A673 (cell line): ENCODE results near the gene FKRP. TPM values are rescaled to one million over a fixed set of nuclear protein-coding genes. Genes with fewer than 3 reads are reported as not detected.

ENCODE experiments used
- BruUV-seq: library from RNA; stranded (reverse); fragments of 400-500 nt; replicated peaks from 2 replicates; lab custom pipeline; 2021; lab: Mats Ljungman, UMichigan
- CTCF ChIA-PET: fragments of 300-600 bp; sonication (Branson Sonifier 250); formaldehyde crosslinking; loops from one replicate; lab custom pipeline; 2022; ENCODE audit warnings: antibody characterized with exemption; lab: Charles Lee
- POLR2A ChIA-PET: fragments of 300-600 bp; sonication (Branson Sonifier 250); formaldehyde crosslinking; loops from one replicate; lab custom pipeline; 2022; ENCODE audit warnings: antibody characterized with exemption; ENCODE audit not compliant: low non-redundant PET; lab: Charles Lee
- DNase-seq: peaks from one replicate; pipeline ENCODE4 v3.0.0-alpha.2; 2015; ENCODE audit warnings: low spot score
- H3K27ac ChIP-seq: fragments of 200-600 bp; sonication (generic); 2 replicates; pipeline ENCODE4 v1.5.1; 2016; ENCODE audit warnings: mixed run types, low read depth, mild to moderate bottlenecking, mixed read lengths, antibody characterized with exemption, low read length; ENCODE audit not compliant: poor library complexity, severe bottlenecking
- H3K27me3 ChIP-seq: fragments of 200-600 bp; sonication (generic); replicated peaks from 2 replicates; pipeline ENCODE4 v1.6.1; 2017; ENCODE audit warnings: mixed run types, low read depth, mild to moderate bottlenecking, mixed read lengths, antibody characterized with exemption, low read length; ENCODE audit not compliant: insufficient read depth, poor library complexity
- H3K36me3 ChIP-seq: fragments of 200-600 bp; sonication (generic); 2 replicates; pipeline ENCODE4 v1.6.1; 2016; ENCODE audit warnings: mixed run types, mild to moderate bottlenecking, mixed read lengths, antibody characterized with exemption, low read length; ENCODE audit not compliant: insufficient read depth, poor library complexity, severe bottlenecking
- H3K4me1 ChIP-seq: fragments of 200-600 bp; sonication (generic); 2 replicates; pipeline ENCODE4 v1.6.1; 2017; ENCODE audit warnings: mixed run types, mild to moderate bottlenecking, mixed read lengths, antibody characterized with exemption, low read length; ENCODE audit not compliant: insufficient read depth, poor library complexity, severe bottlenecking
- H3K4me3 ChIP-seq: fragments of 200-600 bp; sonication (generic); 2 replicates; pipeline ENCODE4 v1.5.1; 2016; ENCODE audit warnings: low read depth, mixed run types, mild to moderate bottlenecking, mixed read lengths, low read length; ENCODE audit not compliant: poor library complexity, severe bottlenecking
- H3K9me3 ChIP-seq: fragments of 200-600 bp; sonication (generic); 2 replicates; pipeline ENCODE4 v1.6.1; 2016; ENCODE audit warnings: mixed run types, low read depth, mild to moderate bottlenecking, mixed read lengths, antibody characterized with exemption, low read length; ENCODE audit not compliant: poor library complexity, severe bottlenecking
- EZH2 ChIP-seq: fragments of 200-600 bp; sonication (generic); IDR thresholded peaks from 2 replicates; pipeline ENCODE4 v1.6.1; 2017; ENCODE audit warnings: borderline replicate concordance, low read depth, mild to moderate bottlenecking, mixed read lengths, antibody characterized with exemption, low read length; ENCODE audit not compliant: poor library complexity, severe bottlenecking
- intact Hi-C: fragments of 100-400 bp; cut with micrococcal nuclease; formaldehyde crosslinking; loops from one replicate; pipeline ENCODE4 v1.10.0; 2022; ENCODE audit not compliant: unreplicated experiment
- total RNA-seq: library from RNA; stranded (reverse); gene quantifications from 2 replicates; pipeline ENCODE4 v1.2.3, GENCODE V29; 2021
- TF ChIP-seq, protein P1 (sequence below): fragments of 300-800, 200-600 bp; sonication (generic); conservative IDR thresholded peaks from 2 replicates; pipeline ENCODE4 v1.5.1; 2017; ENCODE audit warnings: low read depth, mild to moderate bottlenecking, antibody characterized with exemption, low read length, moderate library complexity, mixed read lengths

Gene FKRP
- total RNA-seq, 1 experiment from 2014 or later: 23.6 TPM

DNA sequence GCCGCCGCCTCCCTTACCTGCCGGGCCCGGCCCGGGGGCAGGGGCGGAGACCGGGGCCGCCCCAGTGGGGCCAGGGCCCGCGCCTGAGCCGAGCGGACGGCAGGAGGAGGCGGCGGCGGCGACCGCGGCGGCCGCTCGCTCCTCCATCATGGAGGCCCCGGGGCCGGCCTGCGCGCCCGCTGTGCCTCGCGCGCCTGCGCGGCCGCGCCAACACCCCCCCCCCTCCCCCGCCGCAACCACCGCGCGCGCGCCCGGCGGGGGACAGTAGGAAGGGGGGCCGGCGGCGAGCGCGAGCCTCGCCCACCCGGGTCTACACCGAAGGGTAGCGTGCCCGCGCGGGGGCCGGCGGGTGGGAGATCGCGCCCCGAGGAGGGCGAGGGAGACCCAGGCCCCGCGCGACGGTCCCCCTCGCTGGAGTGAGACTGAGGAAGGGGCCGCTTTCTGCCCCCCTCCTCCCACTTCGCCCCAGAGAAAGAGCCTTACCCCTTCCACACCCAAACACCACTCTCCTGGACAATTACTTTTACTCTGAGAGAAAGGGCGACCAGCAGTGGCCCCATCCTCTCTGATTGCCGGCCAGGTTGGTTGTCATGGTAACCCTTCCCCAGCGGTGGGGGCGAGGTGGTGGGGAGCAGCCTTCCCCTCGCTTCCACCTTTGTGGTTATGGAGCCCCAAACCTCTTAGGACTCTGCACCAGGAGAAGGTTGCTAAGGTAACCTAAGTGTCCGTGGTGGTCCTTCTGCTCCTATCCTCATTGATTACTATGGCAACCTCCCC is 612 bp downstream of the FKRP start, which contains the start of gene STRN4:
TSS of gene STRN4 (minus strand) at position 170 of the 777 bp plus-strand sequence. CDS start at position 150, 20 bp downstream.
- peak; percentile 84 for DNase-seq
- POLR2A ChIA-PET: no interaction called here
- Histone ChIP-seq H3K27ac (peak within 1 kb of the TSS; percentile 96), H3K4me1 (no peaks in the 10 kb centered on the region), H3K4me3 (peak within 1 kb of the TSS; percentile 100), H3K36me3 (peaks cover 13% of the 10 kb centered on the region), H3K9me3 (no peaks in the 10 kb centered on the region), H3K27me3 (no peaks in the 10 kb centered on the region)
- CTCF ChIA-PET: no interaction called here
- no peak for TF ChIP-seq EZH2
- TF ChIP-seq, protein P1, sequence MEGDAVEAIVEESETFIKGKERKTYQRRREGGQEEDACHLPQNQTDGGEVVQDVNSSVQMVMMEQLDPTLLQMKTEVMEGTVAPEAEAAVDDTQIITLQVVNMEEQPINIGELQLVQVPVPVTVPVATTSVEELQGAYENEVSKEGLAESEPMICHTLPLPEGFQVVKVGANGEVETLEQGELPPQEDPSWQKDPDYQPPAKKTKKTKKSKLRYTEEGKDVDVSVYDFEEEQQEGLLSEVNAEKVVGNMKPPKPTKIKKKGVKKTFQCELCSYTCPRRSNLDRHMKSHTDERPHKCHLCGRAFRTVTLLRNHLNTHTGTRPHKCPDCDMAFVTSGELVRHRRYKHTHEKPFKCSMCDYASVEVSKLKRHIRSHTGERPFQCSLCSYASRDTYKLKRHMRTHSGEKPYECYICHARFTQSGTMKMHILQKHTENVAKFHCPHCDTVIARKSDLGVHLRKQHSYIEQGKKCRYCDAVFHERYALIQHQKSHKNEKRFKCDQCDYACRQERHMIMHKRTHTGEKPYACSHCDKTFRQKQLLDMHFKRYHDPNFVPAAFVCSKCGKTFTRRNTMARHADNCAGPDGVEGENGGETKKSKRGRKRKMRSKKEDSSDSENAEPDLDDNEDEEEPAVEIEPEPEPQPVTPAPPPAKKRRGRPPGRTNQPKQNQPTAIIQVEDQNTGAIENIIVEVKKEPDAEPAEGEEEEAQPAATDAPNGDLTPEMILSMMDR: no peak
- intact Hi-C loops: no loop called here
- BruUV-seq: no TSS peak

DNA sequence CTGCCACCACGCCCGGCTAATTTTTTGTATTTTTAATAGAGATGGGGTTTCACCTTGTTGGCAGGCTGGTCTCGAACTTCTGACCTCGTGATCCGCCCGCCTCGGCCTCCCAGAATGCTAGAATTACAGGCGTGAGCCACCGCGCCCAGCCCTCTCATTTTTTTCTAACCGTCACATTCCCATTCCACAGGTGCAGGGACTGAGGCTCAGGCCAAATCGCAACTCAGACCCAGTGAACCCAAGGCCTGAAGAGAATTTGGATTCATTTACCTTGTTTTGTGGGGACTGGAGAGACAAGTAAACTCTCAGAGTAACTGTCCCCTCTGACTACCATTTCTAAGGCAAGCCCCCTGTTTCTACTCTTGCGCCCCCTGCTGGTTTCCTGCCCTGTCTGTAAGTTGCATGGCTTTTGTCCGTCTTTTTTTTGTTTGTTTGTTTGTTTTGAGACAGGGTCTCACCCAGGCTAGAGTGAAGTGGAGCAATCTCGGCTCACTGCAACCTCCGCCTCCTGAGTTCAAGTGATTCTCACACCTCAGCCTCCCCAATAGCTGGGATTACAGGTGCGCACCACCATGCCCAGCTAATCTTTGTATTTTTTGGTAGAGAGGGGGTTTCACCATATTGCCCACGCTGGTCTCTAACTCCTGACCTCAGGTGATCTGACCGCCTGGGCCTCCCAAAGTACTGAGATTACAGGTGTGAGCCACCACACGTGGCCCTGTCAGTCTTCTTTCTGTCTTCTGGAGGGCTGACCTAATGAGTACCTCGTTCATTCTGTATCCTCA is 2.7 kb downstream of the FKRP start:
- H3K9me3 ChIP-seq: no peaks in the 10 kb centered on the region
- intact Hi-C loops: no loop called here
- peak; percentile 81 for DNase-seq
- H3K27ac ChIP-seq: no peak overlapping the region
- no peak overlapping the region for H3K4me3 ChIP-seq
- no peaks in the 10 kb centered on the region for H3K27me3 ChIP-seq
- no peaks in the 10 kb centered on the region for H3K4me1 ChIP-seq
- ChIA-PET CTCF (interaction anchor here (0.6 kb wide), 1 partner anchor 92 kb away, joined by 6 read pairs; no protein-coding TSS in a partner anchor), POLR2A (no interaction called here)
- TF ChIP-seq, protein P1: peak; percentile 88
- TF ChIP-seq EZH2: no peak
- no peaks in the 10 kb centered on the region for H3K36me3 ChIP-seq
- BruUV-seq: no TSS peak

DNA sequence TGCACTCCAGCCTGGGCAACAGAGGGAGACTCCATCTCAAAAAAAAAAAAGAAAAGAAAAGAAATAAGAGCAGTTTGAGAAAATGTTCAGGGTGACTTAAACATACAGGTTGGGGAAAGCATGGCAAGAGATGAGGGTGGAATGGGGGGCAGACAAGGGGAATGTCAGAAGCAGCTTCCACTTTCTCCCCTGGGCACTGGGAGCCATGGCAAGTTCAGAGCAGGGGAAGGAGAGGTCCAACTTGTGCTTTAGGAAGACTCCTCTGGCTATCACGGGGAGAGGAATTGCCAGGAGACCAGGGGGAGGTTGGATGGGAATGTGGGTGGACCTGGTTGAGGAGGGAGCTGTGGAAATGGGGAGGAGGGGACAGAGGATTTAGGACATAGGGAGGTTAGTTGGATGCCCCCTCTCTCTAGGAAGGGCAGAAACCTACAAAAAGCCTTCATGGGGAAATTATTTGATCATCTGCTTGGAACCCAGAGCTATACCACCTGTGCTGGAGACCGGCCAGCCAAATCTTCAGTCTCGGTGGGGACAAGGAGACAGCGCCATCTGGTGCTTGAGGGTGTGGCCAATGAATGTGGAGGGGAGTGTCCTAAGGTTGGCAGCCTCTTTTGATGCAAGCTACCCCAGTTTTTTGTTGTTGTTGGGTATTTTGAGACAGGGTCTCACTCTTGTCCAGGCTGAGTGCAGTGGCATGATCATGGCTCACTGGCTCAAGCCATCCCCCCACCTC is 7.7 kb downstream of the FKRP start:
- no peaks in the 10 kb centered on the region for H3K4me1 ChIP-seq
- DNase-seq: peak; percentile 74
- H3K9me3 ChIP-seq: no peaks in the 10 kb centered on the region
- no TSS peak for BruUV-seq
- intact Hi-C loops: loop anchor here (5.0 kb wide), 1 partner anchor 226 kb away; no protein-coding TSS in a partner anchor
- H3K27me3 ChIP-seq: no peaks in the 10 kb centered on the region
- ChIA-PET CTCF (interaction anchor here (0.6 to 1.4 kb wide), 9 partner anchors 11 to 224 kb away, joined by 3 to 7 read pairs (median 4); no protein-coding TSS in a partner anchor), POLR2A (interaction anchor here (0.6 to 0.7 kb wide), 2 partner anchors 76 to 868 kb away, joined by 4 to 6 read pairs; no protein-coding TSS in a partner anchor)
- H3K36me3 ChIP-seq: no peaks in the 10 kb centered on the region
- TF ChIP-seq, protein P1: peak; percentile 75
- TF ChIP-seq EZH2: no peak
- H3K4me3 ChIP-seq: no peak overlapping the region
- no peak overlapping the region for H3K27ac ChIP-seq
